ENCODE results near the gene MSANTD4.

Gene MSANTD4

DNA sequence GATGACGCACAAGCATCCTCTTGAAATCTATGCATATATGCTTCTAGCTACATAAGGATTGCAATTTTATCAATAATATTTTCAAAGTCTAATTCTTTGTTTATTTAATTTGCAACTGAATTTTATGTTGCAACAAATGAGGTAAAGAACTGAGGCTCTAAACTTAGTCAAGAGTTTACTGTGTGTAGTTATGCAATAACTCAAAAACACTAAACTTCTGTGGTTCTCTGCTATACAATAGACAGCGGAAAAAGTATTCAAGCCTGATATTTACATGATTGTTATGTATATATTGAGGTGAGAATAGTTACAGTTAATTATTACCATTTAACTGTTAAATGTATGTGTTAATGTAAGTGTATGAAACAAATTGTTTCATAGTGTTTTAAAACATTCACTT, 32.9 kb downstream of the MSANTD4 start:
- TF ChIP-seq TAF1 (IDR thresholded peaks at IDR 0.05; ENCODE audit: borderline replicate concordance, insufficient read depth, low read length) (no peak), REST (IDR thresholded peaks at IDR 0.05; ENCODE audit: insufficient read depth in 1 of 2, low read depth in 2 of 2, low read length in 2 of 2) (no peak), FOXP2 (optimal IDR thresholded peaks at IDR 0.05; ENCODE audit: borderline replicate concordance, extremely low read depth, extremely low read length, insufficient read depth) (no peak), SIN3A (IDR thresholded peaks at IDR 0.05; ENCODE audit: borderline replicate concordance, insufficient read depth, low read length) (no peak), POLR2AphosphoS5 (IDR thresholded peaks at IDR 0.05; ENCODE audit: low read depth, low read length) (no peak)

DNA sequence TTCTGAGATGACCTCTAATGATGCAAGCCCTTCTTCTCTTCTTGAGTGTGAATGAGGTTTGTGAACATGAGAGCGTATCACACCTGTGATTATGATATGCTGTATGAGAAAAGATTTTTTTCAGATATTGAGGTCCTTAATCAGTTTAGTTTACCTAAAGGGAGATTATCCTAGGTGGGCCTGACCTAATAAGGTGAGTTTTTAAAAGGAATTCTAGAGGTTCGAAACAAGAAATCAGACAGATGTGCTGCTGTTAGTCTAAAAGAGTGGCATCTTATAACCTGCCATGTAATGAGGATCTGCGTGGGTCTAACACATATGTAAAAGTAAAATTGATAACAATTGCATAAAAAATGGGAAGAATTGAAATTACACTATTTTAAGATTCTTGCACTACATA, 33.8 kb downstream of the MSANTD4 start:
- TF ChIP-seq FOXP2 (optimal IDR thresholded peaks at IDR 0.05; ENCODE audit: borderline replicate concordance, extremely low read depth, extremely low read length, insufficient read depth) (no peak), SIN3A (IDR thresholded peaks at IDR 0.05; ENCODE audit: borderline replicate concordance, insufficient read depth, low read length) (no peak), TAF1 (IDR thresholded peaks at IDR 0.05; ENCODE audit: borderline replicate concordance, insufficient read depth, low read length) (no peak), POLR2AphosphoS5 (IDR thresholded peaks at IDR 0.05; ENCODE audit: low read depth, low read length) (no peak), REST (IDR thresholded peaks at IDR 0.05; ENCODE audit: insufficient read depth in 1 of 2, low read depth in 2 of 2, low read length in 2 of 2) (no peak)

GRCh38 chr11:105986554-105986953, 35.5 kb downstream of the MSANTD4 start:
- TF ChIP-seq POLR2AphosphoS5 (IDR thresholded peaks at IDR 0.05; ENCODE audit: low read depth, low read length) (no peak), TAF1 (IDR thresholded peaks at IDR 0.05; ENCODE audit: borderline replicate concordance, insufficient read depth, low read length) (no peak), FOXP2 (optimal IDR thresholded peaks at IDR 0.05; ENCODE audit: borderline replicate concordance, extremely low read depth, extremely low read length, insufficient read depth) (no peak), SIN3A (IDR thresholded peaks at IDR 0.05; ENCODE audit: borderline replicate concordance, insufficient read depth, low read length) (no peak), REST (IDR thresholded peaks at IDR 0.05; ENCODE audit: insufficient read depth in 1 of 2, low read depth in 2 of 2, low read length in 2 of 2) (no peak)

GRCh38 chr11:105979997-105980703, 41.9 kb downstream of the MSANTD4 start:
- TF ChIP-seq SIN3A (IDR thresholded peaks at IDR 0.05; ENCODE audit: borderline replicate concordance, insufficient read depth, low read length) (no peak), FOXP2 (optimal IDR thresholded peaks at IDR 0.05; ENCODE audit: borderline replicate concordance, extremely low read depth, extremely low read length, insufficient read depth) (no peak), POLR2AphosphoS5 (IDR thresholded peaks at IDR 0.05; ENCODE audit: low read depth, low read length) (no peak), REST (IDR thresholded peaks at IDR 0.05; ENCODE audit: insufficient read depth in 1 of 2, low read depth in 2 of 2, low read length in 2 of 2) (no peak), TAF1 (IDR thresholded peaks at IDR 0.05; ENCODE audit: borderline replicate concordance, insufficient read depth, low read length) (no peak)
